HG03103 (cell line): ENCODE results near the gene NPHP1.
"Not testable (repeated sequence)": the region's sequence is repeated elsewhere in the genome, so short reads cannot be mapped to it uniquely, and the experiment has no call there.

Source experiments
- ATAC-seq: cut with Tn5 transposase; IDR thresholded peaks from one replicate; pipeline ENCODE4 v1.9.1; 2021; ENCODE audit warnings: low read depth; ENCODE audit not compliant: unreplicated experiment

Gene NPHP1

GRCh38 chr2:110205660-110206455 lies 1.0 kb upstream of the NPHP1 start:
- ATAC-seq: no peak

- no peak for ATAC-seq
These were observed 6.8 kb downstream of the NPHP1 start for GRCh38 chr2:110198016-110198415.

GRCh38 chr2:110197452-110197851 lies 7.4 kb downstream of the NPHP1 start:
- no peak for ATAC-seq

- not testable (repeated sequence) for ATAC-seq
These were observed 14.6 kb downstream of the NPHP1 start for GRCh38 chr2:110190169-110190568.

GRCh38 chr2:110182449-110182848 lies 22.4 kb downstream of the NPHP1 start:
- no peak for ATAC-seq

GRCh38 chr2:110180036-110180435 lies 24.8 kb downstream of the NPHP1 start:
- ATAC-seq: no peak

GRCh38 chr2:110173523-110173922 lies 31.3 kb downstream of the NPHP1 start:
- ATAC-seq: no peak

GRCh38 chr2:110172506-110172905 lies 32.3 kb downstream of the NPHP1 start:
- ATAC-seq: no peak

- ATAC-seq: no peak
These were observed 34.7 kb downstream of the NPHP1 start for GRCh38 chr2:110170102-110170501.

GRCh38 chr2:110167326-110168000 lies 37.4 kb downstream of the NPHP1 start:
- no peak for ATAC-seq

- no peak for ATAC-seq
These were observed 38.5 kb downstream of the NPHP1 start for GRCh38 chr2:110166266-110166665.

GRCh38 chr2:110157153-110157793 lies 47.5 kb downstream of the NPHP1 start:
- no peak for ATAC-seq

- not testable (repeated sequence) for ATAC-seq
These were observed 50.0 kb downstream of the NPHP1 start for GRCh38 chr2:110154828-110155227.

- ATAC-seq: not testable (repeated sequence)
These were observed 50.6 kb downstream of the NPHP1 start for GRCh38 chr2:110154188-110154587.

- no peak for ATAC-seq
These were observed 51.4 kb downstream of the NPHP1 start for GRCh38 chr2:110153416-110153815.

GRCh38 chr2:110152943-110153342 lies 51.9 kb downstream of the NPHP1 start:
- ATAC-seq: no peak

GRCh38 chr2:110149330-110150220 lies 55.2 kb downstream of the NPHP1 start:
- ATAC-seq: no peak

GRCh38 chr2:110146945-110147332 lies 57.9 kb downstream of the NPHP1 start:
- no peak for ATAC-seq

- no peak for ATAC-seq
These were observed 58.4 kb downstream of the NPHP1 start for GRCh38 chr2:110146183-110146944.

GRCh38 chr2:110143982-110144381 lies 60.8 kb downstream of the NPHP1 start:
- peak; percentile 58 for ATAC-seq
